Motor neuron (in vitro differentiated cells): ENCODE data around the gene GAGE10. TPM values are rescaled to one million over a fixed set of nuclear protein-coding genes. Genes with fewer than 3 reads are reported as not detected.
A peak's percentile ranks its signal among the peaks of the same experiment; 100 is the strongest.

Experiments used
- ATAC-seq, 8 experiments: fragments of 200-7000 bp; cut with Tn5 transposase; replicated peaks in 6 of 8; 2 replicates each; pipeline ENCODE4 v1.8.0; 2021; ENCODE audit warnings: mild to moderate bottlenecking in 8 of 8, moderate library complexity in 8 of 8
- H3K27ac ChIP-seq, 2 donors: fragments of 250-450 bp; sonication (Bioruptor Pico); 2 replicates each; pipeline ENCODE4 v1.9.0; 2021; ENCODE audit warnings: antibody characterized with exemption in 2 of 2, mild to moderate bottlenecking in 2 of 2, moderate library complexity in 1 of 2
- H3K4me1 ChIP-seq, 2 donors: fragments of 250-450 bp; sonication (Bioruptor Pico); replicated peaks in 1 of 2; 2 replicates each; pipeline ENCODE4 v1.6.1; 2021; ENCODE audit warnings: antibody characterized with exemption in 2 of 2, mild to moderate bottlenecking in 2 of 2, moderate library complexity in 1 of 2
- H3K4me3 ChIP-seq, 5 donors: fragments of 250-450 bp; sonication (Bioruptor Pico); 2 replicates each; pipeline ENCODE4 v1.9.0; 2021; ENCODE audit warnings: antibody characterized with exemption in 5 of 5, mild to moderate bottlenecking in 5 of 5, moderate library complexity in 4 of 5
- WGBS, 10 experiments: fragments of 450-650 bp; shearing (Covaris generic); methylation state at CpG; one replicate each; pipeline ENCODE4 v1.0.0; 2022; 5-methylcytosine and 5-hydroxymethylcytosine counted together
- in situ Hi-C, 9 experiments: fragments of 400-800 bp; cut with MboI; loops; one replicate each; pipeline ENCODE4 v1.15.0; 2021; ENCODE audit warnings: low sequenced_read_pairs in 9 of 9, low pct_unique_long_range_greater_than_20kb in 2 of 9; ENCODE audit not compliant: unreplicated experiment in 9 of 9
- total RNA-seq, 8 experiments: library from RNA; unstranded; fragments of 300-600 nt; gene quantifications; 2 replicates each; pipeline versions ENCODE4 v1.2.3 to v1.2.4, GENCODE V29; 2022

Gene GAGE10
- total RNA-seq, 8 experiments from 2014 or later: not detected

GRCh38 chrX:49268702-49269009 is 34.8 kb upstream of the GAGE10 start:
- Histone ChIP-seq H3K4me1 (peaks cover 21 to 25% of the 10 kb centered on the region in 2 donors), H3K4me3 (peak overlapping the region; percentile 40 to 75 (median 45)), H3K27ac (peak overlapping the region; percentile 89)
- ATAC-seq: no peak
- 14% methylated on average over 1 of the region's 4 CpGs; no CpG with 5 or more reads in 9 of the 10 experiments for WGBS, 10 experiments
- in situ Hi-C loops: no loop called here

- H3K4me3 ChIP-seq: peak overlapping the region; percentile 52 to 93 (median 75)
- 0 to 46% (median 17%) methylated on average over 2 to 13 of the region's 45 CpGs; no CpG with 5 or more reads in 7 of the 10 experiments for WGBS, 10 experiments
- H3K27ac ChIP-seq: peak overlapping the region; percentile 99
- peaks cover 21 to 25% of the 10 kb centered on the region in 2 donors for H3K4me1 ChIP-seq
- in situ Hi-C loops: no loop called here
- ATAC-seq: peak; percentile 84 to 92 (median 90)
Observed at GRCh38 chrX:49269010-49269766, 34.3 kb upstream of the GAGE10 start.

- in situ Hi-C loops: no loop called here
- peak within 1 kb of the TSS; percentile 99 for H3K27ac ChIP-seq
- WGBS, 10 experiments: no CpG with 5 or more reads among the region's 70 CpGs
- peak; percentile 1 to 6 (median 2) for ATAC-seq
- H3K4me3 ChIP-seq: peak within 1 kb of the TSS; percentile 52 to 93 (median 75)
- H3K4me1 ChIP-seq: peaks cover 21 to 25% of the 10 kb centered on the region in 2 donors
Observed at GRCh38 chrX:49269767-49270248, 33.6 kb upstream of the GAGE10 start, which contains the start of gene PPP1R3F. TSS of gene PPP1R3F (plus strand) at chrX:49269793. CDS start at chrX:49269870, 77 bp downstream.

- in situ Hi-C loops: no loop called here
- WGBS, 10 experiments: 67% methylated on average over 11 of the region's 66 CpGs; no CpG with 5 or more reads in 9 of the 10 experiments
- Histone ChIP-seq H3K4me1 (peaks cover 21 to 25% of the 10 kb centered on the region in 2 donors), H3K4me3 (peak overlapping the region; percentile 52 to 93 (median 75)), H3K27ac (peak overlapping the region; percentile 99)
- ATAC-seq: no peak
Observed at GRCh38 chrX:49270249-49270921, 33.1 kb upstream of the GAGE10 start.

- 37% methylated on average over 2 of the region's 2 CpGs; no CpG with 5 or more reads in 9 of the 10 experiments for WGBS, 10 experiments
- no peak overlapping the region for H3K4me3 ChIP-seq
- in situ Hi-C loops: no loop called here
- no peak for ATAC-seq
- no peak overlapping the region for H3K27ac ChIP-seq
- H3K4me1 ChIP-seq: peaks cover 21 to 25% of the 10 kb centered on the region in 2 donors
Observed at GRCh38 chrX:49271341-49271740, 32.1 kb upstream of the GAGE10 start.

- 0 to 83% (median 43%) methylated on average over 1 to 5 of the region's 6 CpGs; no CpG with 5 or more reads in 6 of the 10 experiments for WGBS, 10 experiments
- in situ Hi-C loops: no loop called here
Observed at GRCh38 chrX:49272421-49272820, 31.0 kb upstream of the GAGE10 start.

GRCh38 chrX:49273181-49273727 is 30.2 kb upstream of the GAGE10 start:
- Histone ChIP-seq H3K4me1 (peaks cover 21 to 22% of the 10 kb centered on the region in 2 donors), H3K4me3 (no peak overlapping the region), H3K27ac (no peak overlapping the region)
- no peak for ATAC-seq
- in situ Hi-C loops: no loop called here
- WGBS, 10 experiments: 44 to 100% (median 86%) methylated on average over 1 to 6 of the region's 8 CpGs; no CpG with 5 or more reads in 6 of the 10 experiments

More at GRCh38 chrX:49272421-49272820, 31.0 kb upstream of the GAGE10 start:
- ATAC-seq: no peak
- Histone ChIP-seq H3K27ac (no peak overlapping the region), H3K4me3 (no peak overlapping the region), H3K4me1 (peaks cover 21 to 25% of the 10 kb centered on the region in 2 donors)

GRCh38 chrX:49276207-49276606 is 27.2 kb upstream of the GAGE10 start:
- no peak for ATAC-seq
- WGBS, 10 experiments: 0 to 100% (median 67%) methylated on average over 1 of the region's 1 CpG; no CpG with 5 or more reads in 7 of the 10 experiments
- H3K4me1 ChIP-seq: peaks cover 13 to 16% of the 10 kb centered on the region in 2 donors
- no peak overlapping the region for H3K4me3 ChIP-seq
- H3K27ac ChIP-seq: no peak overlapping the region
- in situ Hi-C loops: no loop called here

GRCh38 chrX:49276671-49277534 is 26.5 kb upstream of the GAGE10 start:
- no peak for ATAC-seq
- WGBS, 10 experiments: 43 to 100% (median 80%) methylated on average over 1 to 13 of the region's 19 CpGs; no CpG with 5 or more reads in 5 of the 10 experiments
- no peak overlapping the region for H3K27ac ChIP-seq
- H3K4me1 ChIP-seq: peaks cover 6 to 11% of the 10 kb centered on the region in 2 donors
- no peak overlapping the region for H3K4me3 ChIP-seq
- in situ Hi-C loops: no loop called here

- in situ Hi-C loops: no loop called here
- WGBS, 10 experiments: 63 to 100% (median 83%) methylated on average over 1 to 3 of the region's 3 CpGs; no CpG with 5 or more reads in 5 of the 10 experiments
- ATAC-seq: no peak
- Histone ChIP-seq H3K4me1 (peaks cover 2 to 5% of the 10 kb centered on the region in 2 donors), H3K27ac (no peak overlapping the region), H3K4me3 (no peak overlapping the region)
Observed at GRCh38 chrX:49277535-49277830, 26.0 kb upstream of the GAGE10 start.

- no peak for ATAC-seq
- Histone ChIP-seq H3K4me1 (no peaks in the 10 kb centered on the region), H3K27ac (no peak overlapping the region), H3K4me3 (no peak overlapping the region)
- in situ Hi-C loops: no loop called here
- 83% methylated on average over 1 of the region's 3 CpGs; no CpG with 5 or more reads in 9 of the 10 experiments for WGBS, 10 experiments
Observed at GRCh38 chrX:49278081-49278480, 25.4 kb upstream of the GAGE10 start.

- peak; percentile 46 to 79 (median 66) for ATAC-seq
- Histone ChIP-seq H3K4me1 (no peaks in the 10 kb centered on the region), H3K27ac (no peak overlapping the region), H3K4me3 (no peak overlapping the region)
- WGBS, 10 experiments: no CpG with 5 or more reads among the region's 11 CpGs
- in situ Hi-C loops: no loop called here
Observed at GRCh38 chrX:49282647-49283011, 20.8 kb upstream of the GAGE10 start.
